ENCODE data around the gene EPHA6. TPM values are rescaled to one million over a fixed set of nuclear protein-coding genes. Genes with fewer than 3 reads are reported as not detected.

The EPHA6 gene
- total and polyA plus RNA-seq, 12 donors = 0.21 to 0.88 (median 0.59) TPM; not detected in 3

GRCh38 chr3:96831175-96831574 lies 16.8 kb downstream of the EPHA6 start:
- Histone ChIP-seq H3K4me3 (no peak overlapping the region), H3K27ac (no peak overlapping the region), H3K9me3 (no peaks in the 10 kb centered on the region), H3K4me1 (no peaks in the 10 kb centered on the region), H3K36me3 (no peaks in the 10 kb centered on the region), H3K27me3 (no peaks in the 10 kb centered on the region)
- intact Hi-C loops (cut with DNase I) = no loop called here
- no peak for DNase-seq
- no peak for ATAC-seq
- TF ChIP-seq CTCF (IDR thresholded peaks at IDR 0.05) = no peak
- WGBS, 2 donors = 63 to 64% methylated on average over 2 of the region's 2 CpGs

GRCh38 chr3:96833301-96833700 lies 18.9 kb downstream of the EPHA6 start:
- Histone ChIP-seq H3K4me3 (no peak overlapping the region), H3K27ac (no peak overlapping the region), H3K4me1 (no peaks in the 10 kb centered on the region), H3K9me3 (no peaks in the 10 kb centered on the region), H3K36me3 (no peaks in the 10 kb centered on the region), H3K27me3 (no peaks in the 10 kb centered on the region)
- no peak for TF ChIP-seq CTCF (IDR thresholded peaks at IDR 0.05)
- intact Hi-C loops (cut with DNase I) = no loop called here
- ATAC-seq = no peak
- no peak for DNase-seq

- no peak for ATAC-seq
- no peak overlapping the region for H3K27ac ChIP-seq
- intact Hi-C loops (cut with DNase I) = no loop called here
Observed at GRCh38 chr3:96836153-96836915, 21.9 kb downstream of the EPHA6 start.

GRCh38 chr3:96843505-96844203 lies 29.3 kb downstream of the EPHA6 start:
- WGBS, 2 donors = 26 to 27% methylated on average over 6 of the region's 6 CpGs
- H3K4me3 ChIP-seq = no peak overlapping the region
- H3K36me3 ChIP-seq = no peaks in the 10 kb centered on the region
- DNase-seq (no peak), ATAC-seq (no peak)
- no peak overlapping the region for H3K27ac ChIP-seq
- H3K27me3 ChIP-seq = no peaks in the 10 kb centered on the region
- no peak for TF ChIP-seq CTCF (IDR thresholded peaks at IDR 0.05)
- H3K9me3 ChIP-seq = no peaks in the 10 kb centered on the region
- intact Hi-C loops (cut with DNase I) = no loop called here
- H3K4me1 ChIP-seq = no peaks in the 10 kb centered on the region

More at GRCh38 chr3:96836153-96836915, 21.9 kb downstream of the EPHA6 start:
- H3K4me3 ChIP-seq = no peak overlapping the region
- WGBS, 2 donors = 47 to 54% methylated on average over 2 of the region's 2 CpGs
- no peak for DNase-seq
- no peaks in the 10 kb centered on the region for H3K9me3 ChIP-seq
- TF ChIP-seq CTCF (IDR thresholded peaks at IDR 0.05) = no peak
- no peaks in the 10 kb centered on the region for H3K4me1 ChIP-seq
- H3K27me3 ChIP-seq = no peaks in the 10 kb centered on the region
- no peaks in the 10 kb centered on the region for H3K36me3 ChIP-seq
